Mesenteric fat pad (tissue), 1 donor: ENCODE measurements around the gene PLCH1. TPM values are rescaled to one million over a fixed set of nuclear protein-coding genes. Genes with fewer than 3 reads are reported as not detected.

Experiments
- DNase-seq: peaks from one replicate; pipeline ENCODE4 v3.0.0-alpha.2; 2020; ENCODE audit warnings: low spot score
- total RNA-seq: library from RNA; stranded (reverse); fragmentation: NEBNext Ultra II Directional; extraction: Animal tissue kit (Norgen Biotek cat#: 25700); gene quantifications from one replicate; pipeline ENCODE4 v1.2.1, GENCODE V29; 2021
- donor health status: DM: yes; HTN: yes; CAD: no.

The PLCH1 gene
- total RNA-seq, 1 donor from 2014 or later: not detected

DNA sequence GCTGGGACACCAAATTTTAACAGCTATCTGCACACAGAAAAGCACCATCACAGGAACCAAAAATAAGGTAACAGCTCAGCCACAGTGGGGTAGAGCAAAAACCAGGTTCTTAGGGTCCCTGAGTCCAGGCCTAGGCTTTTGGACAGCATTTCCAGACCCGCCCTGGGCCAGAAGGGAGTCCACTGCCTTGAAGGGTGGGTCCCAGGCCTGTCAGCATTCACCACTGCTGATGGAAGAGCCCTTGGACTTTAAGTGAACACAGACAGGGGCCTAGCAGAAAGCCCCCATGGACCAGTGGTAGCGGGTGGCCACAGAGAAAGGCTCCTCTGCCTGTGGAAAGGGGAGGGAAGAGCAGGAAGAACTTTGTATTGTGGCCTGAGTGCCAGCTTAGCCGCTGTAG is 56.4 kb downstream of the PLCH1 start:
- DNase-seq: no peak

GRCh38 chr3:155683344-155683720 is 61.5 kb downstream of the PLCH1 start:
- DNase-seq: no peak

DNA sequence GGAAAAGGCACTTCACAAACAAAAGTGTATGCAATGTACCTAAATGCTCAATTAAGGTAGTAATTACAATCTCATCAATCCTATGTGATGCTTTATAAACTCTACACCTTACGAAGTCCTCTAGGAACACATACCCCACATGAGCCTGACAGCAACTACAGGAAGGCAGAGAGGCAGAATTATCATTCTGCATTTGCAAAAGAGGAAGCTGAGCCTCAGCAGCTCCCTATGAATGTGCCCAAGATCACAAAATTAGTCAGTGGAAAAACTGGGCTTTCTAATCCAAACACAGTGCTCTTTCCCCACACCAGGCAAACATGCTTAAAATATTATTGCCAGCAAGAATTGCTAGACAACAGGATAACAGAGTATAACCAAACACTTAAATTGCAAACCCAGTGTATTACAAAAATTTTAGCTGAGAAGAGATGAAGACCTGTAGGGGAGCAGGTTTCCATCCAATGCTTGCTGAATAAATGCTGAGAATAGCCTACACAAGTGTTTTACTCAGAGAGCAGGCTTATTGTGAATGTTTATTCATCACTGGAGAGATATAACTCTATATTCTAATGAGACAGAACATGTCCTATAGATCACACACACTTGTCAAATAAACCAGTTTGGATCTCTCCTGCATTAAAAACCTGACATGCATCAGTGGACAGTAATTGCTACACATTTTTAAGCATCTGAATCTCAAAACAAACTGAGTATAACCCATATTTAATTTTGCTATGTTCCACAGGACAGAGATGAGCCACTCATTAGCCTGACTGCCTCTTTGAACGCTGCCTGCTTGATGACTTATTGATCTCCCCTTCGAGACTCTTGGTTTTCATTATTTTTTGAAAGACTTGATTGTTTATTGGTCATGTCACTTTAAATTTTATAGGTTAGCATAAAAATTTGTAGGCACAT is 62.2 kb downstream of the PLCH1 start:
- no peak for DNase-seq

DNA sequence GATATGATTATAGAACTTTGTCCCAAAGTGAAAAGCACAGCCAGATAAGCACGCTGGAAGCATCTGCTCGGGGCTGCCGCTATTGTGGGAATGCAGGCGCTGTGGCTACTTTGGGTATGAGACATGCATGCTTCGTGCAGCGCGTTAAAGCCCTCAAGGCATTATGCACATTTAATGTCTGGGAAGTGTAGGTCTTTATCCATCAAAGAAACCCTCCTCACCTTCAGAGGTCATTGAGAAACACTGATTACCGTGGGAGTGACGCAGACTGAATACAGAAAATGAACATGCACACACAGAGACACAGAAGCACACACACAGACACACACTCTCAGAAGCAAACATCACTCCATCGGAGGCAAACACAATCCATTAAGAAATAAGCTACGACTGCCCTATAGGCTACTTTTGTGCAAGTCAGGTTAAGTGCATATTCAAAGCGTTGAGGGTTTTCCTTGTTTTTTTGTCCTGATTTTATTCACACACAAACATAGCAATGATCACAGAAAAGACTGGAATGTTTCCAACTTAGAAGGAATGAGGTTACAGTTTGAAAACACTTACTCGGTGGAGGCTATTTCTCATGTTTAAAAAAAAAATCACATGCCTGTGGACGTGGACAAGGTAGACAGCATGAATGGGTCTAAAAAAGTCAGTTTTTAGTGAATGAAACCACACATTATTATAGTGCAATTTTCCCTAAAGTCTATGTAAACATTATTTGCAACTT is 68.5 kb downstream of the PLCH1 start:
- DNase-seq: no peak

DNA sequence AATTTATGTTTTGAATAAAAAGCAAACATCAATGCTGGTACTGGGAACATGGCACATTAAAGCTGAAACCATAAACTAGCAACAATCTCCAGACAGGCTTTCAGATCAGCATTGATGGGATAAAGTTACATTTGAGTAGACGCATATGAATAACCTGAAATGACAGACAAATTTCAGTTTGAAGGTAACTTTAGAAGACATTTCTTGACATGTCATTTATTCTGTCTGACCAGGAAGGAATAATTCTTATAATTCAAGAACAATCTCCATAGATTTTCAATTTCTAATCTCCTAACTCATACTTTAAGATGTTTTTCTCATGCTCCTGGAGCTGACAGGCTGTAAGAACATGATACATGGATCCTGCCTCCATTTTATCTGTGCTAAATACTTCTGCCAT is 69.8 kb downstream of the PLCH1 start:
- DNase-seq: no peak

DNA sequence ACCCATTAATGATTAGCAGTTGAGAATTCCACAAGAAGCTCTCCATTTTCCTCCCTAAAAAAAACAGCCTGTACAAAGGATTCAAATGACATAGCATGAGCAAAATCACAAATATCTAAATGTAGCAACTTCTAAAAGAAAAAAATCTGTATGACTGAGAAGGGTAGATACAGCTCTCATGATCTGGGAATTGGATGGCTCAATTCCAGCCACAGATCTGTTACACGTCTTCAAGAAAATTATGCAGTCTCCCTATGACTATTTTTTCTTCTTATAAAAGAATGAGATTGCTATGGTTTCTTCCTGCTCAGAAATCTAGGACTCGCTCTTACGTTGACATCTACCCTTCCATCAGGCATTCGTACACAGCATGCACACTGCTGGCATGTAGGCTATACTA is 71.5 kb downstream of the PLCH1 start:
- DNase-seq: no peak

GRCh38 chr3:155670335-155670734 is 74.5 kb downstream of the PLCH1 start:
- DNase-seq: no peak

DNA sequence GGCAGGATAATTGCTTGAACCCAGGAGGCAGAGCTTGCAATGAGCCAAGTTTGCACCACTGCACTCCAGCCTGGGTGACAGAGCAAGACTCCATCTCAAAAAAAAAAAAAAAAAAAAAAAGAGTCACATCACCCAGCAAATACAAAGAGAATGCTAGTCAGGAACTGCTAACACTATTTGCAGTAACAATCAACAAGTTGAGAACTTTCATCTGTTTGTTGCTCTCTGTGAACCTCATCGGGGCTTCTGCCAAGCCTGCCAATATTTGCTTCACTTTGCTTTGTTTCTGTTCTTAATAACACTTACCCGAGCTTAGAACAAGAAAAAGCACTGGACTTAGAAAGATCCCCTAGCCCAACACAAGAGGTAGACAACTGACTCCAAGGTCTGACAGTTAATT is 76.9 kb downstream of the PLCH1 start:
- DNase-seq: no peak

- no peak for DNase-seq
These were observed 79.8 kb downstream of the PLCH1 start for GRCh38 chr3:155664925-155665695.

- DNase-seq: no peak
These were observed 81.2 kb downstream of the PLCH1 start for GRCh38 chr3:155663467-155664212.

- no peak for DNase-seq
These were observed 83.1 kb downstream of the PLCH1 start for GRCh38 chr3:155661760-155662159.

DNA sequence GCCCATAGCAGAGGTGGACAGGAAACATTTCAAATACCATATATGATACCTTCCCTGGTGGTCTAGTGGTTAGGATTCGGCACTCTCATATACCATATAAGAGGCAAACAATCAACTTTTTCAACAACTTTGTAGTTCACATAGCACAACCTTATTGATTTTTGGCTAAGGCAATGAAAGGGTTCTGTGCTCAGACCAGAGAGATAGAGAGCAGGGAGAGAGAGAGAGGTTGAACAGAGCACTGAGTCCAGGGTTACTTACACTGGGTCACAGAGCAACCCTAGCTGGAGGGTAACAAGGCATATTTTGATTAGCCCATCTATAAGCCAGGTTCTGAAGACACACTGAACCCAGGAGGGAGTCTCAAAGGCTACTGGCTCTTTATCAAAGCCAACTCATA is 83.8 kb downstream of the PLCH1 start:
- DNase-seq: no peak

GRCh38 chr3:155658671-155659261 is 86.1 kb downstream of the PLCH1 start:
- no peak for DNase-seq

DNA sequence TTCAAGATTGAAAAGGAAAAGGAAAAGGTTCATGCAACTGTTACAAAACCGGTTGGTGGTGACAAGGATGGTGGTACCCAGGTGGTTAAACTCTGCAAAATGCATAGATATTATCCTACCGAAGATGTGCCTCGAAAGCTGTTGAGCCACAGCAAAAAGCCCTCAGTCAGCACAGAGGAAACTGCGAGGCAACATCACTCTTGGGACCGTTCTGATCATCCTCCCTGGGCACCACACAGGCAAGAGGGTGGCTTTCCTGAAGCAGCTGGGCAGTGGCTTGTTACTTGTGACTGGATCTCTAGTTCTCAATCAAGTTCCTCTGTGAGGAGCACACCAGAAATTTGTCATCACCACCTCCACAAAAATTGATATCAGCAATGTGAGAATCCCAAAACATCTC is 86.9 kb downstream of the PLCH1 start:
- DNase-seq: no peak

DNA sequence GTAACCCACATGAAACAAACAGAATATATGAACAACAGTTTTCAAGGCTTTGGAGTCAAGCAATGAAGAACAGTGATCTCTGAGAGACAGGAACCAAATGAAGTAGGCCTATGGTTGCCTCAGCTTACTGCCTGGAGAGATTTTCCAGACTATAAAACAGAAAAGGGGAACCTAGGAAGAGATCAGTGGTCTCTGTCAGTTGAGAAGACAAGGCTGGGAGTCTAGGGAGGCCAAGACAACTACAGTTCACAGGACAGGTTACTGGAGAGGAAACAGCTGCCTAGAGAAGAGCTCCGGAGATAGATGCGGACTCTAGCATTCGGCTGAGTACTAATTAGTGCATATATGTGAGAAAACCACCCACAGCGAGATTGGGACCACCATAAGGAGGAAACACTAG is 87.7 kb downstream of the PLCH1 start:
- no peak for DNase-seq

GRCh38 chr3:155656466-155656865 is 88.4 kb downstream of the PLCH1 start:
- no peak for DNase-seq

GRCh38 chr3:155651489-155652218 is 93.2 kb downstream of the PLCH1 start:
- no peak for DNase-seq

GRCh38 chr3:155648013-155648591 is 96.8 kb downstream of the PLCH1 start:
- DNase-seq: no peak

GRCh38 chr3:155647206-155647605 is 97.7 kb downstream of the PLCH1 start:
- no peak for DNase-seq

DNA sequence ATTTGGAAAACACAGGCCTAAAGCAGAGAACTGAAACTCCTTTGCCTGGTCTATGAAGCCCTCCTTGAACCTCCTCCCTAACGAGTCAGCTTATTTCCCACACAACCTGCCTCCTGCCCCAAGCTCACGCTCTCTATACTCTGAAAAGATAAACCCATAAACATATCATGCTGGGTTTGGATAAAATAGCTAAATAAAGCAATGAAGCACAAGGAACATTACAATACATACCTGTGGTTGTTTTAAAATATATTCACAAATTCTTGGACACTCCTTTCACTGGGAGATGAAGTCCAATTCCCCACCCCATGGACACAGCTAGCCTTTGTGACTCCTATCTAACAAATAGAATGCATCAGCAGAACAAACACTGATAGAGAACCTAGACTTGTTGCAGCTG is 98.2 kb downstream of the PLCH1 start:
- no peak for DNase-seq
